ENCODE results near the gene CBX8.

- TF ChIP-seq CTCF (IDR thresholded peaks at IDR 0.05), result no peak
- no peak for TF ChIP-seq POLR2A (IDR thresholded peaks at IDR 0.05)
- no peak for TF ChIP-seq EP300 (IDR thresholded peaks at IDR 0.05)
- TF ChIP-seq POLR2AphosphoS5 (IDR thresholded peaks at IDR 0.05), result no peak
Measured at GRCh38 chr17:79742589-79742918, 54.3 kb downstream of the CBX8 start.

Measured in sigmoid colon (tissue), 4 donors.